ENCODE measurements around the gene SLC1A5.

The SLC1A5 gene

GRCh38 chr19:46726551-46726950, 61.8 kb downstream of the SLC1A5 start:
- DNase-seq (ENCODE audit: low read depth, low spot score), result no peak

- peak; percentile 65 for DNase-seq (ENCODE audit: low read depth, low spot score)
Observed at GRCh38 chr19:46725859-46726393, 62.5 kb downstream of the SLC1A5 start.

GRCh38 chr19:46725036-46725820, 63.2 kb downstream of the SLC1A5 start:
- DNase-seq (ENCODE audit: low read depth, low spot score), result no peak

Measured in ELF-1 (cell line).